ENCODE measurements around the gene HCLS1.
"Not testable (repeated sequence)": the region's sequence is repeated elsewhere in the genome, so short reads cannot be mapped to it uniquely, and the experiment has no call there.

The HCLS1 gene

GRCh38 chr3:121594850-121595249, 65.9 kb downstream of the HCLS1 start:
- DNase-seq: no peak

- DNase-seq: not testable (repeated sequence)
Measured at GRCh38 chr3:121593806-121594205, 66.9 kb downstream of the HCLS1 start.

GRCh38 chr3:121592856-121593702, 67.6 kb downstream of the HCLS1 start, which contains the start of gene FBXO40:
FBXO40 (plus strand) TSS chr3:121593379; CDS start chr3:121620576, 27,197 bp downstream.
- no peak for DNase-seq

GRCh38 chr3:121584418-121584817, 76.3 kb downstream of the HCLS1 start:
- no peak for DNase-seq

GRCh38 chr3:121581691-121582090, 79.0 kb downstream of the HCLS1 start:
- no peak for DNase-seq
